ENCODE data around the gene SENP5.
A peak's percentile ranks its signal among the peaks of the same experiment; 100 is the strongest.
"Not testable (repeated sequence)": the region's sequence is repeated elsewhere in the genome, so short reads cannot be mapped to it uniquely, and the experiment has no call there.

The SENP5 gene

GRCh38 chr3:196867507-196868296 is at the start of gene SENP5:
Gene SENP5, plus strand, starts transcription at chr3:196867920. Its CDS starts 17,262 bp downstream, at chr3:196885182.
- no peak for TF ChIP-seq CTCF (IDR thresholded peaks at IDR 0.05; ENCODE audit: unreplicated experiment in 3 of 3)
- H3K9me3 Mint-ChIP-seq, result peaks cover 7% of the 10 kb centered on the region
- H3K27me3 Mint-ChIP-seq (ENCODE audit: low read depth), result no peaks in the 10 kb centered on the region
- H3K36me3 Mint-ChIP-seq (ENCODE audit: low read depth), result peaks cover 6% of the 10 kb centered on the region
- peak within 1 kb of the TSS; percentile 86 to 99 (median 98) for H3K27ac Mint-ChIP-seq
- H3K4me1 Mint-ChIP-seq, result peaks cover 18% of the 10 kb centered on the region
- H3K4me3 Mint-ChIP-seq, result peak within 1 kb of the TSS; percentile 98 to 99 (median 99)

GRCh38 chr3:196821806-196822355 is 45.8 kb upstream of the SENP5 start:
- H3K4me1 Mint-ChIP-seq, result no peaks in the 10 kb centered on the region
- H3K9me3 Mint-ChIP-seq, result no peaks in the 10 kb centered on the region
- no peak overlapping the region for H3K27ac Mint-ChIP-seq
- no peak overlapping the region for H3K4me3 Mint-ChIP-seq
- H3K36me3 Mint-ChIP-seq (ENCODE audit: low read depth), result peaks cover 66% of the 10 kb centered on the region
- no peaks in the 10 kb centered on the region for H3K27me3 Mint-ChIP-seq (ENCODE audit: low read depth)
- no peak for TF ChIP-seq CTCF (IDR thresholded peaks at IDR 0.05; ENCODE audit: unreplicated experiment in 3 of 3)

GRCh38 chr3:196829651-196830050 is 38.1 kb upstream of the SENP5 start:
- peaks cover 41% of the 10 kb centered on the region for H3K36me3 Mint-ChIP-seq (ENCODE audit: low read depth)
- not testable (repeated sequence) for H3K9me3 Mint-ChIP-seq; H3K27me3 Mint-ChIP-seq (ENCODE audit: low read depth)

GRCh38 chr3:196835086-196835485 is 32.6 kb upstream of the SENP5 start:
- no peak for TF ChIP-seq CTCF (IDR thresholded peaks at IDR 0.05; ENCODE audit: unreplicated experiment in 3 of 3)
- Mint-ChIP-seq H3K4me3 (no peak overlapping the region), H3K9me3 (no peaks in the 10 kb centered on the region)

More at GRCh38 chr3:196829651-196830050, 38.1 kb upstream of the SENP5 start:
- H3K27ac Mint-ChIP-seq, result peak overlapping the region in 1 of 3 experiments; percentile 87
- not testable (repeated sequence) for H3K4me3 Mint-ChIP-seq, H3K4me1 Mint-ChIP-seq

GRCh38 chr3:196836626-196837025 is 31.1 kb upstream of the SENP5 start:
- H3K4me1 Mint-ChIP-seq; H3K27me3 Mint-ChIP-seq (ENCODE audit: low read depth); H3K27ac Mint-ChIP-seq; H3K9me3 Mint-ChIP-seq; H3K4me3 Mint-ChIP-seq: not testable (repeated sequence)
- peaks cover 22% of the 10 kb centered on the region for H3K36me3 Mint-ChIP-seq (ENCODE audit: low read depth)

More at GRCh38 chr3:196835086-196835485, 32.6 kb upstream of the SENP5 start:
- Mint-ChIP-seq H3K36me3 (ENCODE audit: low read depth) (peaks cover 28% of the 10 kb centered on the region), H3K27ac (peak overlapping the region in 2 of 3 experiments; percentile 33 to 94), H3K4me1 (no peaks in the 10 kb centered on the region), H3K27me3 (ENCODE audit: low read depth) (no peaks in the 10 kb centered on the region)

- peak in 1 of 3 experiments; percentile 24 for TF ChIP-seq CTCF (IDR thresholded peaks at IDR 0.05; ENCODE audit: unreplicated experiment in 3 of 3)
- Mint-ChIP-seq H3K27me3 (ENCODE audit: low read depth) (no peaks in the 10 kb centered on the region), H3K36me3 (ENCODE audit: low read depth) (peaks cover 15% of the 10 kb centered on the region), H3K27ac (no peak overlapping the region), H3K4me1 (no peaks in the 10 kb centered on the region), H3K9me3 (no peaks in the 10 kb centered on the region), H3K4me3 (no peak overlapping the region)
Measured at GRCh38 chr3:196837819-196838420, 29.8 kb upstream of the SENP5 start.

- H3K4me1 Mint-ChIP-seq; H3K4me3 Mint-ChIP-seq; H3K9me3 Mint-ChIP-seq; H3K27ac Mint-ChIP-seq; H3K27me3 Mint-ChIP-seq (ENCODE audit: low read depth): not testable (repeated sequence)
- H3K36me3 Mint-ChIP-seq (ENCODE audit: low read depth), result peaks cover 12% of the 10 kb centered on the region
Measured at GRCh38 chr3:196839351-196839750, 28.4 kb upstream of the SENP5 start.
